ENCODE measurements around the gene PLEKHJ1. TPM values are rescaled to one million over a fixed set of nuclear protein-coding genes. Genes with fewer than 3 reads are reported as not detected.

The PLEKHJ1 gene
- 45.3 and 58.1 TPM in 2 replicates for total RNA-seq

GRCh38 chr19:2236314-2237050 is at the start of gene PLEKHJ1, which contains the start of gene SF3A2:
Gene PLEKHJ1 (minus strand): TSS chr19:2236329. CDS start chr19:2236248, 81 bp downstream.
Gene SF3A2 (plus strand): TSS chr19:2236824. CDS start chr19:2243419, 6,595 bp downstream.

GRCh38 chr19:2282062-2282861 is 46.1 kb upstream of the PLEKHJ1 start, which contains the start of gene PEAK3:
Gene PEAK3 (minus strand): TSS chr19:2282175. CDS start chr19:2280931, 1,244 bp downstream.

GRCh38 chr19:2255982-2256685 is 20.0 kb upstream of the PLEKHJ1 start, which contains the start of gene JSRP1:
Gene JSRP1 (minus strand): TSS chr19:2256417. CDS start chr19:2255314, 1,103 bp downstream.

GRCh38 chr19:2249010-2249866 is 13.1 kb upstream of the PLEKHJ1 start, which contains the start of gene AMH:
Gene AMH (plus strand): TSS chr19:2249323. CDS start chr19:2249333, 10 bp downstream.

Other genes starting within 250 kb of the PLEKHJ1 start
- gene BTBD2, start 220.6 kb downstream of the PLEKHJ1 start, total RNA-seq, result 16.1 and 125 TPM in 2 replicates
- 430 and 865 TPM in 2 replicates for gene MKNK2, start 185.1 kb downstream of the PLEKHJ1 start, total RNA-seq
- 19.1 and 49.2 TPM in 2 replicates for gene MOB3A, start 140.0 kb downstream of the PLEKHJ1 start, total RNA-seq
- gene IZUMO4, start 139.4 kb downstream of the PLEKHJ1 start, total RNA-seq, result 1.9 and 2.4 TPM in 2 replicates
- 89.2 and 208 TPM in 2 replicates for gene AP3D1, start 84.8 kb downstream of the PLEKHJ1 start, total RNA-seq
- gene DOT1L, start 72.4 kb downstream of the PLEKHJ1 start, total RNA-seq, result 4.4 and 10.1 TPM in 2 replicates
- gene SF3A2, start 495 bp upstream of the PLEKHJ1 start, total RNA-seq, result 30.4 and 48.1 TPM in 2 replicates
- gene AMH, start 13.0 kb upstream of the PLEKHJ1 start, total RNA-seq, result 0.34 and 0.78 TPM in 2 replicates
- not detected in 2 replicates for gene JSRP1, start 20.1 kb upstream of the PLEKHJ1 start, total RNA-seq
- not detected in 2 replicates for gene PEAK3, start 45.8 kb upstream of the PLEKHJ1 start, total RNA-seq
- gene LINGO3, start 71.8 kb upstream of the PLEKHJ1 start, total RNA-seq, result not detected in 2 replicates
- 45.6 and 74.5 TPM in 2 replicates for gene LSM7, start 92.3 kb upstream of the PLEKHJ1 start, total RNA-seq
- gene SPPL2B, start 92.4 kb upstream of the PLEKHJ1 start, total RNA-seq, result 12.6 and 34.9 TPM in 2 replicates
- gene TMPRSS9, start 123.9 kb upstream of the PLEKHJ1 start, total RNA-seq, result not detected in 2 replicates
- gene TIMM13, start 191.3 kb upstream of the PLEKHJ1 start, total RNA-seq, result 27.6 and 31.1 TPM in 2 replicates
- 63.9 and 69.3 TPM in 2 replicates for gene LMNB2, start 220.6 kb upstream of the PLEKHJ1 start, total RNA-seq
- 33.1 and 53.3 TPM in 2 replicates for gene GADD45B, start 239.8 kb upstream of the PLEKHJ1 start, total RNA-seq